GM21528 (cell line): ENCODE data around the gene PDZRN4.
"Not testable (repeated sequence)": the region's sequence is repeated elsewhere in the genome, so short reads cannot be mapped to it uniquely, and the experiment has no call there.

Source experiments
- ATAC-seq: cut with Tn5 transposase; IDR thresholded peaks from one replicate; pipeline ENCODE4 v1.9.1; 2021; ENCODE audit warnings: mild to moderate bottlenecking, moderate library complexity; ENCODE audit not compliant: unreplicated experiment, low FRiP score

PDZRN4 gene

DNA sequence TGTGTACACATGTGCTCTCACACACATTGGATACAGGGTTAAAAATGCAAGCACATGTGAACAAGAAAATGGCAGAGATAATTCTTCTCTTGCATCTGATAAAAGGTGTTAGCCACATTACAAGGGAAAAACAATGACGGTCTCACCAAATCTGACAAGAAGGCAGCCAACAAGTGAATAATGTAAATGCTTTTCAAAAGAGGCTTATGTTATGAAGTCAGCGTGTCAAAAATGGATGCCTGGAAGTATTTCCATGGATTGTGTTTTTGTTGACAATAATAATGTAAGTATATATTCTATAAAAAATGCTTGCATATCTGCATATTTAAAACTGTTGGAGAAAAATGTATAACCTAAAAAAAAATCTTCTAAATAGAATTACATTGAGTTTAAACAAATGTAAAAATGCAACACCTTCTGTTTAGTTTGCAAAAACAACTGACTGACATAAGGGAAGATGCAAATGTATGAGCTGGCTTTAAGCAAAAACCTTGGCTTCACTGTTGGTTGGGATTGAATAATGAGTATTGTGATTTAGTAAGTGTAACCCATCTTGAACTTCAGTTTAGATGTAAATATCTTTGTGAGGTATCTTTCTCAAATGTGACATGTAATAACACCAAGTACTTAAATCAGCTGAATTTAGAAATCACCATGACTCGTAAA lies 424.9 kb downstream of the PDZRN4 start:
- no peak for ATAC-seq

DNA sequence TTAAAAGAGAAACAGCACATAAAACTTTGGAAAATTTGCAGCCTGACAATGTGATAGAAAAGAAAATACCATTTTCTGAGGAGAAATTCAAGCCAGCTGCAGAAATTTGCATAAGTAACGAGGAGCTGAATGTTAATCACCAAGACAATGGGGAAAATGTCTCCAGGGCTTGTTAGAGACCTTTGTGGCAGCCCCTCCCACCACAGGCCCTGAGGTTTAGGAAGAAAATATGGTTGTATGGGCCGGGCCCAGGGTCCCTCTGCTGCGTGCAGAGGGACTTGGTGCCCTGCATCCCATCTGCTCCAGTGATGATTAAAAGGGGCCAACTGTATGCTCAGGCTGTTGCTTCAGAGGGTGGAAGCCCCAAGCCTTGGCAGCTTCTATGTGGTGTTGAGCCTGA lies 427.1 kb downstream of the PDZRN4 start:
- not testable (repeated sequence) for ATAC-seq

GRCh38 chr12:41619705-41620104 lies 431.6 kb downstream of the PDZRN4 start:
- no peak for ATAC-seq

- ATAC-seq = no peak
Observed at GRCh38 chr12:41621291-41621690, 433.2 kb downstream of the PDZRN4 start.
